ENCODE data around the gene GREB1.

GREB1 gene

DNA sequence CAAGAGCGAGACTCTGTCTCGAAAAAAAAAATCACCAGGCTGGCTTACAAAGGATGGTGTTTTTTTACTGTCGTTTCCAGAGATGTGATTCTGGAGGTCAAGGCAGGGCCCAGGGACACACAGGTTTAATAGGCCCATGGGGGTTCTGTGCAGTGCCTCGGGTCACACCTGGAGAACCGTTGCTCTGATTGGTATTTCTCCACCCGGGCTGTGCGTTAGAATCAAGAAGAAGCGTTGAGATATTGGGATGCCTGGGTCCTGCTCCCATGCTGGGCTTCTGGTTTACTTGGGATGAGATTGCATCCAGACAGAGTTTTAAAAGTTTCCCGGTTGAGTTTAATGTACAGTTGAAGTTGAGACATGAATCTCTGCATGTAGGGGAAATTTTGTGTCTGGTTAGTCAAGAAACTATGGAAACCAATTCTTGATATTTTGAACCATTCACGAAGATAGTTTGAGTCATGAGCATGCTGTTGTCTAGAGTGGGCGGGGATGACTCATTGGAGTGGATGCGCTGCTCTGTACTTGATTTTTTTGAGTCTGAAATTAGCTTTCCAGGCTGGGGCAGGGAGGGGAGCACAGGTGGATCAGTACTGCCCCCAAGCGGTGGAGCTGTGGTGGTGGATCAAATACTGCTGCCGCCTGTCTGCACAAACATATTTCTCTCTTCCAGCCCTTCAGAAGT lies 50.1 kb downstream of the GREB1 start:
- in situ Hi-C loops (cut with MboI; ENCODE audit: low pct_unique_long_range_greater_than_20kb, low sequenced_read_pairs) = loop anchor here (25.0 kb wide), 3 partner anchors 97 to 747 kb away; a partner anchor contains a TSS
- peak; percentile 90 for DNase-seq

DNA sequence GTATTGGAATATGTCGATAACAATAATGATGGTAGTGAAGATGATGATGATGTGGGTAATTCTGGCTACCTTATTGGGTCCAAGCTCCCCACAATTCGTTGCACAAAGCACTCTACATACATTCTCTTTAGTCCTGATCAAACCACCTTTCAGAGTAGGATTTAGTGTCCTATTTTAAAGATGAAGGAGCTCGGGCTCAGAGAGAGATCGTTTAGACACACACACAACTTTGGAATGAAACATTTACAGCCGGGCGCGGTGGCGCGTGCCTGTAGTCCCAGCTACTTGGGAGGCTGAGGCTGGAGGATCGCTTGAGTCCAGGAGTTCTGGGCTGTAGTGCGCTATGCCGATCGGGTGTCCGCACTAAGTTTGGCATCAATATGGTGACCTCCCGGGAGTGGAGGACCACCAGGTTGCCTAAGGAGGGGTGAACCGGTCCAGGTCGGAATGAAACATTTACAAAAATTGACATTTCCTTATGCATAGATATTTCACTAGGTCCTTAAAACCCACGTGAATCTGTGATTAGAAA lies 50.7 kb downstream of the GREB1 start:
- no peak for DNase-seq
- in situ Hi-C loops (cut with MboI; ENCODE audit: low pct_unique_long_range_greater_than_20kb, low sequenced_read_pairs) = loop anchor here (25.0 kb wide), 3 partner anchors 97 to 747 kb away; a partner anchor contains a TSS

DNA sequence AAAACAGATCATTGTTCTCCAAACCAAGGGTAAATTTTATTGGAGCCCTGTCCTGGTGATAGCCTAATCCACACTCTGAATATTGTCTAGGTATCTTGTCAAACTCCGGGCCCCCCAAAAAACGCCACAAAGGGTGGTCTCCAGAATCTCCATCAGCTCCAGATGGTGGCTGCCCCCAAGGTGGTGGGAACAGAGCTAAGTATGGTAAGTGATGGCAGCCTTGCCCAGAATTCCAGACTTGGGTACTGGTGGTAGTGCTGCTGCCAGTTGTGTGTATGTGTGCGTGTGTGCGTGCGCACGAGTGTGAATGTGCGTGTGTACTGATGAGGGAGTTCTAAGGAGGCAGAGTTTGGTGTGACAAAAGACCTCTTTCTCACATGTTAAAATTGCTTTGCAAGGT lies 51.2 kb downstream of the GREB1 start:
- in situ Hi-C loops (cut with MboI; ENCODE audit: low pct_unique_long_range_greater_than_20kb, low sequenced_read_pairs) = loop anchor here (25.0 kb wide), 3 partner anchors 98 to 748 kb away; a partner anchor contains a TSS
- no peak for DNase-seq

DNA sequence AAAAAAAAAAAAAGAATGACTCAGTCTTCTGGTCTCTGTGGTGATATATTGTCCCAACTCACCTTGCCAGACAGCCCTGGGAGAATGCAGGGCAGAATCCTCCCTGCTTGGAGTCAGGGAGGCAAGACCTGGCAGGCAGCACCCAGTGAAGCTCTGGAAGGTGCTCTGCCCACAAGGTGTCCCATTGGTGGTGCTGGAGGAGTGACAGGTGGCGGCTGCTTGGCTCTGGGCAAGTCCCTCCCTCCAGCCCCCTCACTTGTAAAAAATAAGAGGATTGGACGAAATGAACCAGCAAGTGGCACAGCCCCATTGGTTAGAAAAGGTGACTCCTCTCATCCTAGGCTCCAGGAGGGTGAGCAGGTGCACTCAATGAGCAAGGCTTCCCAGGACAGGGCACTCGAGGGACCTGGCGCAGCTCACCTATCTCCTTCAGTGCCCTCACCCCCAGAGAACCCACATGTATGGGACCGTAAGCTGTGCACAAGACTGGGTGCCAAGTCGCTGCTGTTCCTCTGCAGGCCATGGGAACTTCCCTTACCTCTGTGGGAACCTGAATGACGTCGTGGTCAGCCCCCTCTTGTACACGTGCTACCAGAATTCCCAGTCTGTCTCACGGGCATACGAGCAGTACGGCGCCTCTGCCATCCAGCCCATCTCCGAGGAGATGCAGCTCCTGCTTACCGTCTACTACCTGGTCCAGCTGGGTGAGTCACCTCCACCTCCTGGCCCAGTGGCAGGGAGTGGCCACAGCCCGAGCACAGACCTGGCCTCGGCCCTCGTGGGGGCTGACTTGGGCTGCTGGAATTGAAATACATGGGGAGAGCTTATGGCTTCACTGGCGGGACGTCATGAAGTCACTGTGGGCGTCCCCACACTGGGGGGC lies 54.6 kb downstream of the GREB1 start:
- in situ Hi-C loops (cut with MboI; ENCODE audit: low pct_unique_long_range_greater_than_20kb, low sequenced_read_pairs) = loop anchor here (25.0 kb wide), 3 partner anchors 101 to 751 kb away; a partner anchor contains a TSS
- DNase-seq = no peak

DNA sequence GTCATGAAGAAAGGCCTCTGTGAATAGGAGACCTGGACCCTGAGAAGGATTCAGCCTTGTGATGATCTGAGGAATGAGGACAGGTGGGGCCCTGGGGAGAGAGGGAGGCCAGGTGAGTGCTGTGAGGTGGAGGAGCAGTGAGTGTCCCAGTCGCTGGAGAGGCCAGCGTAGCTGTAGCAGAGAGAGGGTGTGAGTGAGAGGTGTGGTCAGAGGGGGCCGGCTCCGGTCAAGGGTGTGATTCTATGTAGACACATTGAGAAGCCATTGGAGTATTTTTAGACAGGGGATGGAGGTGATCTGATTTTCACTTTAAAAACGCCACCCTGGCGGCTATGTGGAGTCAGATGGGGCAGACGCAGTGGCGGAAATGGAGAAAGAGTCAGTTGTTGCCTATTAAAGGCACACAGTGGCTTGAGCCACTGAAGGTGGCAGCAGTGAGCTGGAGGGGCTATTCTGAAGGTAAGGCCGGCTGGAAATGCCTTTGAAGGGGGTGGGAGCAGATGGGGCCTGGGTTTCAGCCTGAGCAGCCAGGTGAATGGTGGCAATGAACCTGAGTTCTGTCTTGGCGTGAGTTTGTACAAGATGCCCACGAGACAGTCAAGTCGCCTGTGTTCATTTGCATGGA lies 55.6 kb downstream of the GREB1 start:
- in situ Hi-C loops (cut with MboI; ENCODE audit: low pct_unique_long_range_greater_than_20kb, low sequenced_read_pairs) = loop anchor here (25.0 kb wide), 3 partner anchors 102 to 752 kb away; a partner anchor contains a TSS
- DNase-seq = no peak

DNA sequence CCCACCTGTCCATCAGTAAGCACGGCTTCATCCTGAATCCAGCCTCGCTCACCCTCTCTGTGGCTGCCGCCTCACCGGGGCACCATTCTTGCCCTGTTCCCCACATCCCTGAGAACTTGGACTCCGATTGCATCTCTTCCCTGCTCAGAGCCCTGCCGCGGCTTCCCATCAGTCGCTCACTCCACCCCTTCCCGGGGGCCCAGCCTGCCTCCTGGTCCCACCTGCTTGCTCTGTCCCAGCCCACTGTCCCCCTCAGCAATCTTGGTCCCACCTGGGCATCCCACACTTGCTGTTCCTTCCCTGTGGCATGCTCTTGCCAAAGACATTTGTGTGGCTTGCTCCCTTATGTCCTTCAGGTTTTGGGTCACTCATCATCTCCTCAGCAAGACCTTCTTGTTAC lies 56.3 kb downstream of the GREB1 start:
- in situ Hi-C loops (cut with MboI; ENCODE audit: low pct_unique_long_range_greater_than_20kb, low sequenced_read_pairs) = loop anchor here (25.0 kb wide), 3 partner anchors 103 to 753 kb away; a partner anchor contains a TSS
- DNase-seq = no peak

DNA sequence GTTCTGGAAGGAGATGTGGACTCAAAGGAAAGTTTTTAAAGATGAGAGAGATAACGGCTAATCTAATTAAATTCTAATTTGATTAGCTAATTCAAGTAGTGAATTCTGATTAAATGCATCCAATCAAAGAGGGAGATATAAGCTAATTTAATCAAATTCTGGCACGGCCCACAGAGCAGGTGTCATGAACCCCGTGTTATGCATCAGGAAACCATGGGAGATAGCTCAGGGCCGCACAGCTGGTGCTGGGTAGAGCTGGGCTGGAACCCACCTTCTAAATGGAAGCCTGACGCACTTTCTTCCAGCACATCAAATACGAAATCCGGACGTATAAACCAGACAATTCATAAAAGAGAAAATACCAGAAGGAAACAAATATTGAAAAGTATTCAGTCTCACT lies 57.2 kb downstream of the GREB1 start:
- in situ Hi-C loops (cut with MboI; ENCODE audit: low pct_unique_long_range_greater_than_20kb, low sequenced_read_pairs) = loop anchor here (25.0 kb wide), 3 partner anchors 104 to 754 kb away; a partner anchor contains a TSS
- DNase-seq = no peak

DNA sequence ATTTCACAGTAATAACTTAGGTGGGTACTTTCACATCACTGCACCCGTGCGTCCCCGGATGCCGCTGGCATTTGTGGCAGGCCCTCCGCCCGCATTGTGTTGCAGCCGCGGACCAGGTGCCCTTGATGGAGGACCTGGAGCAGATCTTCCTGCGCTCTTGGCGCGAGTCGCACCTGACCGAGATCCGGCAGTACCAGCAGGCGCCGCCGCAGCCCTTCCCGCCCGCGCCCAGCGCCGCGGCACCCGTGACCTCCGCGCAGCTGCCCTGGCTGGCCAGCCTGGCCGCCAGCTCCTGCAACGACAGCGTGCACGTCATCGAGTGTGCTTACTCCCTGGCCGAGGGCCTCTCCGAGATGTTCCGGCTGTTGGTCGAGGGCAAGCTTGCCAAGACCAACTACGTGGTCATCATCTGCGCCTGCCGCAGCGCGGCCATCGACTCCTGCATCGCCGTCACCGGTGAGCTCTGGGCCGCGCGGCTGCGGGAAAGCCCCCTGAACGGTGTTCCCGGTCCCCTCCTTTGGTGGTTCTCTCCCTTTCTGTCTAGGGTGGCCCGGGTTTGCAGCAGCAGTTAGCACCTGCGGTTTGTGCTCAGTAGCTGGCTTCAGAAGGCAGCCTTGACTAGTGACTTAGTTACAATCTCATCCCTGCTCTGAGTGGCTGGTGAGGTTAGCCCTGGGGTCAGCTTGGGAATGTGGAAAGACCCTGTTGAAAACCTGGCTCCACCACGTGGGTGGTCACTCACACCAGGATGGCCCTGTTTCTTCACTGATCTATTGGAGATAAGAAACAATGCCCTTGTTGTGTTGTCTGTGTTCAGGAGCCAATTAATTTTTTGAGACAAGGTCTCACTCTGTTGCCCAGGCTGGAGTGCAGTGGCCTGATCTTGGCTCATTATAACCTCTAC lies 59.1 kb downstream of the GREB1 start:
- in situ Hi-C loops (cut with MboI; ENCODE audit: low pct_unique_long_range_greater_than_20kb, low sequenced_read_pairs) = loop anchor here (25.0 kb wide), 3 partner anchors 106 to 756 kb away; a partner anchor contains a TSS
- no peak for DNase-seq

DNA sequence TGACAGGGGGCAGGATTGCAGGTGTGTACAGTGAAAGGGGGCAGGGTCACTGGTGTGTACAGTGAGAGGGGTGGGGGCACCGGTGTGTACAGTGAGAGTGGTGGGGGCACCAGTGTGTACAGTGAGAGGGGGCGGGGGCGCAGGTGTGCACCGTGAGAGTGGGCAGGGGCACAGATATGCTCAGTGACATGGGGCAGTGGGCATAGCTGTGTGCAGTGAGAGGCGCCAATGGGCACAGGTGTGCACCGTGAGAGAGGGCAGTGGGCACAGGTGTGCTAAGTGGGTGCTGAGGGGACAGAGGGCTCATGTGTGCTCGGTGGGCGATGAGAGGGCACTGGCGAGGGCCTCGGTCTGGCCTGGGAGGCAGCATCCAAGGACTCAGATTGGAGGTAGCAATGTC lies 63.0 kb downstream of the GREB1 start:
- in situ Hi-C loops (cut with MboI; ENCODE audit: low pct_unique_long_range_greater_than_20kb, low sequenced_read_pairs) = loop anchor here (25.0 kb wide), 3 partner anchors 110 to 760 kb away; a partner anchor contains a TSS
- no peak for DNase-seq

DNA sequence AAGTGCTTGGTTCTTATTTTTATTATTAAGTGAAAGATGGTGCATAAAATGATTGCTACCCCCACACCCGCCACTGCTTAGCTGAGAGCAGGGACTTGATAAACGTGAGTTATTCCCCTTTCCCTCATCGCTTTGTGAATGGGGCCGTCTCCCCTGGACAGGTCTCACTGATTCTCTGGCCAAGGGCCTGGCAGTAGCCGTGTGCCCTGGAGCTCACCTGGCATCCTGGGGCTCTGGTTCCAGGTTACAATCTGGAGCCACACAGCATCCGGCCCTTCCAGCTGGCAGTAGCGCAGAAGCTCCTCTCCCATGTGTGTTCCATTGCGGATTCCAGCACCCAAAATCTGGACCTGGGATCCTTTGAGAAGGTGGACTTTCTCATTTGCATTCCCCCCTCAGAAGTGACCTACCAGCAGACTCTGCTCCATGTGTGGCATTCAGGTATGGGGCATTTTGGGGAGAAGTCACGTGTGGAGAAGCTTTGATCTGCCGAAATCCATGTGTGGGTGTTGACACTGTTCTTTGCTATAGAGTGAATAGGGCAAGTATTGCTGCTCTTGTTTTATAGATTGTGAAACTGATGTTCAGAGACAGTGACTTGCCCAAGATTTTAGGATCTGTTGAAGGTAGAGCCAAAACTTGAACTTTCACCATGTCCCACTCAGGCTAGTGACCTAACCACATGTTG lies 63.8 kb downstream of the GREB1 start:
- no peak for DNase-seq
- in situ Hi-C loops (cut with MboI; ENCODE audit: low pct_unique_long_range_greater_than_20kb, low sequenced_read_pairs) = loop anchor here (25.0 kb wide), 3 partner anchors 110 to 760 kb away; a partner anchor contains a TSS

DNA sequence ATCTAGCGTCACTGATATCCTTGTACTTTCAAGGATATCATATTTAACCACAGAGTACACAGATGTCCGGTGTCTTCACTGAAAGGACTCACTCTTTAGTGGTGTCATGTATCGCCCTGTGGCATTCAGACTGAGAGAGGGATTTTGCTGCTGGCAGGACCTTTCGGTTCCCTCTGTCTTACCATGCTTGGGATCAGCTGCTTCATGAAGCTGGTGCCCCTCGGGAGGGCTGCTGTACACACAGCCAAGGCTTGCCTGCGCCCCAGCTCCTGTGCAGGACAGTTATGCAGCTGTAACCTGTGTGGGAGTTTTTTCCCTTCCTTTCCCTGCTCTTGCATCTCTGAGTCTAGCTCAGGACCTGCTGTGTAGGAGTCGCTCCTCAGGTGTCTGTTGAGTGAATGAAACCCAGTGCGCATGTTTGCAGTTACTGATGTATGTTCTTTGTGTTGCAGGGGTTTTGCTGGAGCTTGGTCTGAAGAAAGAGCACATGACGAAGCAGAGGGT lies 64.4 kb downstream of the GREB1 start:
- in situ Hi-C loops (cut with MboI; ENCODE audit: low pct_unique_long_range_greater_than_20kb, low sequenced_read_pairs) = loop anchor here (25.0 kb wide), 3 partner anchors 111 to 761 kb away; a partner anchor contains a TSS
- DNase-seq = no peak

DNA sequence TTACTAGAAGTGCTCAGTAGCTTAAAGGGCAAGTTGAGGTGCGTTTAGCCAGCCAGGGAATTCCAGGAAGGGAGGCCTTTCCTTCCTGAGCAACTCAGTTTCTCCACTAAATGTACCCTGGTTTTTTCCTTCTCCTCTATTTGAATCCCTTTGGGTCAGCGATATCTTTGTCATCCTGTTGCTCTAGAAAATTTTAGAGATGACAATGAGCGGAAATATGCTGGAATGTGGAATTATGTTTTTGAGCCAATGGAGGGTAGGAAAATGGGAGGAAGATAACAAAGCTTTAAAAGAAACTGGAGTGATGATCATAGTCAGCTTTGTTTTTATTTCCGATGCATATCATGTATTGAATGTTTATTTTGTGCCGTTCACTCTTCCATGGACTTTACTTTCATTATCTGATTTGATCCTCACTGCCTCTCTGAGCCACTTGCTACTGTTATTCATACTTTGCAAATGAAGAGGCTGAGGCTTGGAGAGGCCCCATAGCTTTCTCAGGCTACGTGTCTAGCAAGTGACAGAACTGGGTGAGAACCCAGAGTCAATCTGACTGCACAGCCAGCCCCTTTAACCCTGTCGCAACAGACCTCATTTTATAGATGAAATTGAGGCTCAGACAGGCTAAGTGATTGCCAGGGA lies 68.8 kb downstream of the GREB1 start:
- in situ Hi-C loops (cut with MboI; ENCODE audit: low pct_unique_long_range_greater_than_20kb, low sequenced_read_pairs) = no loop called here
- DNase-seq = no peak

DNA sequence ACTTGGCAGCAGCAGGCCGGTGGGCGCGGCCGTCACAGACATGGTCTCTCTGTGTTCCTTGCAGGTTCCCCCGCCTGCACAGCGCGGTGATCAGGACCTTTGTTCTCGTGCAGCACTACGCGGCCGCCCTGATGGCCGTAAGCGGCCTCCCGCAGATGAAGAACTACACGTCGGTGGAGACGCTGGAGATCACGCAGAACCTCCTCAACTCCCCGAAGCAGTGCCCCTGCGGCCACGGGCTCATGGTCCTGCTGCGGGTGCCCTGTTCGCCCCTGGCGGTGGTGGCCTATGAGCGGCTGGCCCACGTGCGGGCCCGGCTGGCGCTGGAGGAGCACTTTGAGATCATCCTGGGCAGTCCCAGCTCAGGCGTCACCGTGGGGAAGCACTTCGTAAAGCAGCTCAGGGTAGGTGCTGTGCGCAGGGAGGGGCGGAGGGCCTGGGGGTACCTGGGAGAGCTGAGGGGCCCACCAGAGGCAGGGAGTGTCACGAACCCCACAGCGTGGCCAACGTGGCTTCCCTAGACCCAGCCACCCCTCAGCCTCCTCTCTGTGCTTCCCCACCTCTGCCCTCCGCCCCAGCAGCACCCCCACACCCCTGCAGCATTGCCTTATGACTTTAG lies 76.9 kb downstream of the GREB1 start:
- in situ Hi-C loops (cut with MboI; ENCODE audit: low pct_unique_long_range_greater_than_20kb, low sequenced_read_pairs) = no loop called here
- DNase-seq = no peak

DNA sequence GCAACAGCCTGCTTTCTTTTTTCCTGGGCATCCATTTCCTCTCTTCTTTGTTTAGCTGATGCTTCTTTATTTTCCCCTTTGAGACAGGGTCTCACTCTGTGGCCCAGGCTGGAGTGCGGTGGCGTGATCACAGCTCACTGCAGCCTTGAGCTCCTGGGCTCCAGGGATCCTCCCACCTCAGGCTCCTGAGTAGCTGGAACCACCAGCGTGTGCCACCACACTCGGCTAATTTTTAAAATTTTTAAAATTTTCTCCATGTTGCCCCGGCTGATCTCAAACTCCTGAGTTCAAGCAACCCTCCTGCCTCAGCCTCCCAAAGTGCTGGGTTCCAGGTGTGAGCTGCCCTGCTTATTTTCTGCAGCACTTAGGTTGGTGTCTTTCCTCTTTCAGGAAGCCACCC lies 77.4 kb downstream of the GREB1 start:
- DNase-seq = no peak
- in situ Hi-C loops (cut with MboI; ENCODE audit: low pct_unique_long_range_greater_than_20kb, low sequenced_read_pairs) = no loop called here

DNA sequence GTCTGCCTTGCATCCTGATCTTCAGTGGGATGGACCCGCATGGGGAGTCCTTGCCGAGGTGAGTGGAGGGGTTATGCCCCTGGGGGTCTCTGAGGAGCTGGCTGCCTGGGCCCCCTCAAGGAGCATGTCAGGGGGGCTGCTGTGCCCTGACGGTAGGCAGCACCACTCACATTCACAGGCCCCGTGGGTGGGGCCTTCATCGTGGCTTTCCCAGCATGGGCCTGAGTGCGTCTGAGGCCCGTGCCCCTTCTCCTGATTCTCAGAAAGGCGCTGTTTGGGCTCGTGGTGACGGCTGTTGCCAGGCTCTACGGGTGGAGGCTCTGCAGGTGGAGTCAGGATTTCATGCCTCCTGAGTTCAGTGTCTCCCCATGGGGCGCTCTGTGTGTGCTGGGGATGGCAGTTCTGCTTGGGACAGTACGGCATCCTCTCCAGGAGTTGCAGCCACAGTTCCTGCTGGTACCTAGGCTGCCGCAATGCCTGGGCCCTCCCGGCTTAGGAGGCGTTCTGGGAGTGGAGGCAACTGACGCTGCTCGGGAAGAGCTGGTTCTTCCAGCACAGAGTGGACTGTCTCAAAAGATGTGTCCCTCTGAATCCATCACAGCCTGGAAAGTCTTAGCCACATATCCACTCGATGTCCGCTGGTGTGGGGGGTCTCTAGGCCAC lies 78.8 kb downstream of the GREB1 start:
- no peak for DNase-seq
- in situ Hi-C loops (cut with MboI; ENCODE audit: low pct_unique_long_range_greater_than_20kb, low sequenced_read_pairs) = no loop called here

DNA sequence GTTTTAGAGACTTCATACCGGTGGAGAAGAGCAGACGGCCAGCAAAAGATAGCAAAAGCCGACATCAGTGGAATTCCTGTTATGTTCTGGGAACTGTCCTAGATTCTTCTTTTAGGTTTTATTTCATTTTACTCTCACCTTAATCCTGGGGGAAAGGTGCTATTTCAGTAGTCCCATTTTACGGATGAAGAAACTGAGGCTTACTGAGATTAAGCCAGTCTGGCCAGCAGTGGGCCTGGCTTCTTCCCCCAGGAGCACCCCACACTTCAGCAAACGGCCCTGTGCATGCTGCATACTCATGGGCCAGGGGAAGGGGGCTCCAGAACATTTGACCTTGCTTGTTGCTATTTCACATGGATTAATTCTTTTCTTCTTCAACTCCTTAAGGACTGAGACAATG lies 79.5 kb downstream of the GREB1 start:
- in situ Hi-C loops (cut with MboI; ENCODE audit: low pct_unique_long_range_greater_than_20kb, low sequenced_read_pairs) = no loop called here
- DNase-seq = no peak
